Islet precursor cell (in vitro differentiated cells): ENCODE results near the gene MRPL50.

Experiments used
- DNase-seq: peaks from one replicate; pipeline ENCODE4 v3.0.0-alpha.2; 2018

The MRPL50 gene

GRCh38 chr9:101372327-101373118 lies 25.9 kb downstream of the MRPL50 start:
- DNase-seq, result no peak

DNA sequence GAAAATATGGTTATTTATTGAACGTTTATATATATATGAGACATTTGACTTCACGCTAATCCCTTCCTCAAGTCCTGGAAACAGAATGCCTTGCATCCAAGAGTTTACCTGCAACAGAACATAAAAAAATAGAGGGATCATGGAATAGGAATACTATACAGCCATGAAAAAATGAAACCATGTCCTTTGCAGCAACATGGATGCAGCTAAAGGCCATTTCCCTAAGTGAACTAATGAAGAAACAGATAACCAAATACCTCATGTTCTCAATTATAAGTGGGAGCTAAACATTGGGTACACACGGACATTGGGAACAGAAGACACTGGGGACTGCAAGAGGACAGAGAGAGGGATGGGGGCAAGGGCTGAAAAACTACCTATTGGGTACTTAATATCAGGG lies 26.6 kb downstream of the MRPL50 start:
- DNase-seq, result no peak

GRCh38 chr9:101369884-101370531 lies 28.4 kb downstream of the MRPL50 start:
- no peak for DNase-seq

DNA sequence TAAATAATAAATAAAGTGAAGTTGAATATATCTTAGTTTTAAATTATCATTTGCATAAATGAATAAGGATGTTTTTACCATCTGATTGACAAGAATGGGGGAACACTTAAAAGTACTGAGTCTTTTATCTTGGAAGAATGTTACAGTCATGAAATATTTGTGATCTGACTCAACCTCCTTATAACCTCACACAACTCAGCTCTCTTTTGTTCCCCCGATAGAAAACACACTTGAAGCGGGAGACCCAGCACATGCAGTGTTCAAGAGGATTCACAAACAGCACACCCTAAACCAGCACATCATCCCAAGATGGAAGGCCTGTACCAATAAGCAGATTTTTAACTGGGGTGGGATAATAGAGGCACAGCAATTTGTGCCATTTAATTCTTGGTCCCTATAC lies 29.1 kb downstream of the MRPL50 start:
- DNase-seq, result no peak

DNA sequence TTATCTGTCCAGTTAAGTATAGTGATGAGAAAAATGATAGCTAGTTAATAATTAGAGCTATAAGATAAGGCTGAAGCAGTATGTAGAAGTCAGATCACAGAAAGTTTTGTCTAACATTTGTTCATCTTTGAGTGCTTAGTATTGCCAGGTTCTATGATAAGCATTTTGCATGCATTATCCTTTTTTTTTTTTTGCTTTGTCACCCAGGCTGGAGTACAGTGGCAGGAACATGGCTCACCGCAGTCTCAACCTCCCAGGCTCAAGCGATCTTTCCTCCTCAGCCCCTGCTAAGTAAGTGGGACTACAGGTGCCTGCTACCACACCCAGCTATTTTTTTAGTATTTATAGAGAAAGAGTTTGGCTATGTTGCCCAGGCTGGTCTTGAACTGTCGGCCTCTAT lies 31.1 kb downstream of the MRPL50 start:
- DNase-seq, result no peak

DNA sequence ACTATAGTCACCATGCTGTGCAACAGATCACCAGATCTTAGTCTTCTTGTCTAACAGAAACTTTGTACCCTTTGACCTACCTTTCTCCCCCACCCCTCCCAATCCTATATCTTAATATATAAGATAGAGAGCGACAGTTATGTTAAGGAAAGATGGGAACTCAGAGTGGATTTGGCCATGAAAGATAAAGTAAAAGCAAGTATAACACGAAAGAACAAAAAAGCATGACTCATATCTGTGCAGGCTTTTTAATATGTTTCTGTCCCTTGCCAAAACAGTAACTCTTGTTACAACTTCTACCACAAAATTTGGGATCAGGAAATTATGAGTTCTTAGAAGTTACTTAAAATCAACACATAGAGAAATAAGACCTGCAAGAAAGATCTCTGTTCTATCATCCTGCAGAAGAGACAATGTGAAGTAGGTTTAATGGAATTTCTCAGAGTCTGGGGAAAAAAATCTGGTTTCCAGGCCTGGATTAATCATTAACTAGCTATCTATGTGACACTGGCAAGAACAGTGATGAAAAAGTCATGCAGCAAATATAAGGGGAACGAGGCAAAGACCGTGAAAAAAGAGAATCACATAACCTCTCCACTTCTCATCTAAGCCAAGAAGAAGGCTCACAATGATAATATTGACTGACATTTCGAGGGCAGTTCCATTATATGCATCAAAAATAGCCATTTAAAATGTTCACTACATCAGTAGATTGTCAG lies 32.2 kb downstream of the MRPL50 start:
- no peak for DNase-seq

- no peak for DNase-seq
These were observed 33.2 kb downstream of the MRPL50 start for GRCh38 chr9:101365181-101365580.

DNA sequence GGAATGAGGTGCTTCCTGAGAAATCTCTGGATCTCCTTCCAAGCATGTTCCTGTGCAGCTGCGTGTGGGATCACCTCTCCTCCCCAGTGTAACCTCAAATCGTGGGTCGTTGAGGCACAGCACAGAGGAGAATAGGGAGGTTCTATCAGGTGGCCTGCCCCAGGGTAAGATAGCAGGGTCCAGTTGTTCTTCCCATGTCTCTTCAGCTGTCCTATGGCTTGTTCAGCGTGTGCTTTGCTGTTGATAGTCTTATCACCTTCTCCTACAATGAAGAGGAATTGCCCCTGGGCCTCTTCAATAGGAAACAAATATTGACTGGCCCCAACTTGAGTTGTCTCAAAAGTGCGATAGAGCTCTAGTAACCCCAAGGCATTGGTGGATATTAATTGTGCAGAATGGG lies 36.0 kb downstream of the MRPL50 start:
- no peak for DNase-seq

DNA sequence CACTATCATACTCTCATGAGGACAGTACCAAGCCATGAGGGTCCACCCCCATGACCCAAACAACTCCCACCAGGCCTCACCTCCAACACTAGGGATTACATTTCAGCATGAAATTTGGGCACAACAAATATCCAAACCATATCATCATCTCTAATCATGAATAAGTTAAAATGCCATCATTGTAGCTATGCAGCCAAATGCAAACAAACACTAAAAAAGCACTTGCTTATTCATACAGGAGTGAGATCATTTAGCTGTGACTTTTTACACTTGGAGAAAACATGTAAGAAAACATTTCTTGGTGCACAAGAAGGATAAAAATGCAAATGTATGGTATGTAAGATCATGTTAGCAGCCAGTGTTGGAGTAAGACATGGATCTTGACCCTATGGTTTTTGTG lies 37.8 kb downstream of the MRPL50 start:
- DNase-seq, result no peak

- no peak for DNase-seq
These were observed 38.7 kb downstream of the MRPL50 start for GRCh38 chr9:101359679-101360078.

DNA sequence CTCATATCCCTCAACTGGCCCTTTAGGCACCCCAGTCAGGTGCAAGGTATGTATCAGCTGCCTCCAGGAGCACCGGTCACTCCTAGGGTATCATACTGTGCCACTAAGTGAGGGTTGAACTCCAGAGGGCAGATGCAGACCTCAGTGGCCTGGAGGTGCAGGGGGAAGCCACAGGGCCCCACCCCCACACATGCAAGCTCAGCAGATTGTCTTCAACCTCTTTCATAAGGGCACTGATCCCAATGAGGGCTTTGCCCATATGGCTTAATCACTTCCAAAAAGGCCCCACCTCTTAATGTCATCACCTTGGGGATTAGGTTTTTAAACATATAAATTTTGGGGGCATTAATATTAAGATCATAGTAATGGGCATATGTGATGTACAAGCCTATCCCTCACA lies 41.8 kb downstream of the MRPL50 start:
- no peak for DNase-seq

GRCh38 chr9:101354765-101355708 lies 43.4 kb downstream of the MRPL50 start:
- DNase-seq, result no peak

- no peak for DNase-seq
These were observed 44.2 kb downstream of the MRPL50 start for GRCh38 chr9:101354143-101354764.

DNA sequence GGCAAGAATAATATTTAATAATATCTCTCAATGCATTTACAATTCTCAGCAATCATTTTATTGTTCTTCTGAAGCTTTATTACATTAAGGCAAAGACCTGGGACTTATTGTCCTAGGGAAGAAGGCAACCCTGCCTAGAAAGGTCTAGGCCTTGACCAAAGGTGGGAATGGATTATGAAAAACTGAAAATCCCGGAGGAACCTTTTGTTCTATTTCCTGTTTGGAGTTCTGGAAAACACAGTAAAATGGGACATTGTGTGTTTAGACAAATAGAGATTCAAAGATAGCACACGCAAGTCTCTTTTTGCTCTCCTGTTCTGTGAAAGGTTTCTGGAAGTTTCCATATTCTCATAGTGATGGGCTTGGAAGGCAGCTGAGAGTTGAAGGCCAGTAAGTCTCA lies 44.7 kb downstream of the MRPL50 start:
- no peak for DNase-seq

GRCh38 chr9:101352892-101353463 lies 45.4 kb downstream of the MRPL50 start:
- no peak for DNase-seq

GRCh38 chr9:101350285-101350684 lies 48.1 kb downstream of the MRPL50 start:
- no peak for DNase-seq

DNA sequence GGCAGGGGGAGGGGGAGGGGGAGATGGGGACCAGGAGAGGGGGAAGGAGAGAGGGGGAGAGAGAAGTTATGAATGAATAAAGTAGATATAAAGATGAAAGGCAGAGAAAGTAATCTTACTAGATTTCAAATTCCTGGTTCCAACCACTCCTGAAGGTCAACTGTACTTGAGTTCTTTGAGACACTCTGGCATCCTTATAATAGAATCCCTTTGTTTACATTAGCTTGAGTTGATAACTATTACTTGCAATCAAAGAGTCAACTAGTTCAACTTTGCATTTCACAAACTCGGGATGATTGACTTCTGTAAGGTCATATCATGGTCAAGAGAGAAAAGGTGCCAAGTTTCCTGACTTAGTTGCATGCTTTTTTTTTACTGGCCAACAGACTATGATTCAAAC lies 55.8 kb downstream of the MRPL50 start:
- no peak for DNase-seq

GRCh38 chr9:101341958-101342357 lies 56.5 kb downstream of the MRPL50 start:
- no peak for DNase-seq
